ENCODE measurements around the gene AGFG1.

AGFG1 gene

DNA sequence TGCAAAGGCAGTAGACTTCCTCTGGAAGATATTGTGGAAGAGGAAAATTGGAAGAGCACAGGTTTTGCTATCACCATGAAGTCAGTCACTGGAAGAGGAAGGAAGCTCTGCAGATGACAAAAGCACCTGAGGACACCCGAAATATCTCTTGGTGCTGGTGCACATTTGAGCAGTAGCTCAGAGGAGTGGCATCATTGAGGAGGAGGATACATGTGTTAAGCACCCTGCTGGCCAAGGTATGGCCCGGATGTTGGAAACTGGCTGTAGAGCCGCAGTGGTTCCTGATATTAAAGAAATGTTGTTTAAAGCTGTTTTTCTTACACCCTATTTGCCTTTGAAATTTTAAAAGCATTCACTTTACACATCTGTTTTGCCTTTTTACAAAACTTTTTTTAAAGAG is 94.1 kb downstream of the AGFG1 start:
- Histone ChIP-seq H3K9me3 (no peaks in the 10 kb centered on the region), H3K4me1 (ENCODE audit: control insufficient read depth in 1 of 2, insufficient read depth in 1 of 2, low read depth in 1 of 2, low read length in 1 of 2) (no peaks in the 10 kb centered on the region), H3K27me3 (no peaks in the 10 kb centered on the region), H3K27ac (peak overlapping the region; percentile 26), H3K4me3 (ENCODE audit: low read depth in 1 of 2, low read length in 1 of 2) (no peak overlapping the region), H3K36me3 (peaks cover 7% of the 10 kb centered on the region)
- no peak for TF ChIP-seq CTCF (IDR thresholded peaks at IDR 0.05)

DNA sequence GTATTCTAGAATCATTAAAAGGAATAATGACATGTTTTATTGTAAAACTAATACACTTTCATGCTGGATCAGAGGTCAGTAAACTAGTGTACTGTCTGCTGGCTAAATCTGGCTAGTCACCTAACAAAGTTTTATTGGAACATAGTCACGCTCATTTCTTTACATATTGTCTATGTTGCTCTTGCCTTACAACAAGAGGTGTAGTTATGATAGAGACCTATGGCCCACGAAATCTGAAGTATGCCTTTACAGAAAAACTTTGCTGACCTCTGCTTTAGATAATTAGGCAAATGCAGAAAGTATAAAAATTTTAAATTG is 96.9 kb downstream of the AGFG1 start:
- H3K27me3 ChIP-seq: peaks cover 8% of the 10 kb centered on the region
- H3K4me1 ChIP-seq (ENCODE audit: control insufficient read depth in 1 of 2, insufficient read depth in 1 of 2, low read depth in 1 of 2, low read length in 1 of 2): no peaks in the 10 kb centered on the region
- TF ChIP-seq CTCF (IDR thresholded peaks at IDR 0.05): no peak
- H3K9me3 ChIP-seq: no peaks in the 10 kb centered on the region
- H3K4me3 ChIP-seq (ENCODE audit: low read depth in 1 of 2, low read length in 1 of 2): no peak overlapping the region
- H3K27ac ChIP-seq: no peak overlapping the region
- peaks cover 7% of the 10 kb centered on the region for H3K36me3 ChIP-seq

GRCh38 chr2:227570615-227571014 is 98.7 kb downstream of the AGFG1 start:
- H3K9me3 ChIP-seq: no peaks in the 10 kb centered on the region
- H3K4me1 ChIP-seq (ENCODE audit: control insufficient read depth in 1 of 2, insufficient read depth in 1 of 2, low read depth in 1 of 2, low read length in 1 of 2): no peaks in the 10 kb centered on the region
- H3K36me3 ChIP-seq: no peaks in the 10 kb centered on the region
- TF ChIP-seq CTCF (IDR thresholded peaks at IDR 0.05): no peak
- H3K4me3 ChIP-seq (ENCODE audit: low read depth in 1 of 2, low read length in 1 of 2): no peak overlapping the region
- H3K27me3 ChIP-seq: peaks cover 13% of the 10 kb centered on the region
- no peak overlapping the region for H3K27ac ChIP-seq

GRCh38 chr2:227576110-227576509 is 104.2 kb downstream of the AGFG1 start:
- no peaks in the 10 kb centered on the region for H3K9me3 ChIP-seq
- no peak overlapping the region for H3K4me3 ChIP-seq (ENCODE audit: low read depth in 1 of 2, low read length in 1 of 2)
- no peaks in the 10 kb centered on the region for H3K36me3 ChIP-seq
- no peak for TF ChIP-seq CTCF (IDR thresholded peaks at IDR 0.05)
- H3K27me3 ChIP-seq: peaks cover 23% of the 10 kb centered on the region
- no peak overlapping the region for H3K27ac ChIP-seq
- H3K4me1 ChIP-seq (ENCODE audit: control insufficient read depth in 1 of 2, insufficient read depth in 1 of 2, low read depth in 1 of 2, low read length in 1 of 2): no peaks in the 10 kb centered on the region

GRCh38 chr2:227576812-227577211 is 104.9 kb downstream of the AGFG1 start:
- Histone ChIP-seq H3K4me3 (ENCODE audit: low read depth in 1 of 2, low read length in 1 of 2) (no peak overlapping the region), H3K4me1 (ENCODE audit: control insufficient read depth in 1 of 2, insufficient read depth in 1 of 2, low read depth in 1 of 2, low read length in 1 of 2) (no peaks in the 10 kb centered on the region), H3K36me3 (no peaks in the 10 kb centered on the region), H3K9me3 (no peaks in the 10 kb centered on the region), H3K27me3 (peaks cover 23% of the 10 kb centered on the region), H3K27ac (no peak overlapping the region)
- TF ChIP-seq CTCF (IDR thresholded peaks at IDR 0.05): no peak

DNA sequence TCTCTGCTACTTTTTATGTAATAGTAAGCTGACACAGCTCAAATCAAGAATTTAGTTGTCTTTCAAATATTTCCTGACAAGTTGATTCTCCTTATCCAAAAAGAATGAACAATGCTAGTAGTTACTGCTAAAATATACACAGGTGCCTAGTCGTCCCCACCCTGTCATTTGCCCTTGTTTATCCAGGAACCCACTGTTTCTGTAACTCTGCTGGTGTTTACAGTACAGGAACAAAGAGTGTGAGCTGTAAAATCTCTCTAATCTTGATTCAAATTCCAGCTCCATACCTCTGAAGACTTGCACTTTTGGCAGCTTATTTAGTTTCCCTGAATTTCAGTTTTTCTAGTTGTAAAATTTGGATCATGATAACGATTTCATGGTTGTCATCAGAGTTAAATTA is 105.6 kb downstream of the AGFG1 start:
- H3K27ac ChIP-seq: no peak overlapping the region

More for the DNA sequence above, 105.6 kb downstream of the AGFG1 start:
- no peaks in the 10 kb centered on the region for H3K9me3 ChIP-seq
- no peak for TF ChIP-seq CTCF (IDR thresholded peaks at IDR 0.05)
- no peaks in the 10 kb centered on the region for H3K36me3 ChIP-seq
- H3K4me3 ChIP-seq (ENCODE audit: low read depth in 1 of 2, low read length in 1 of 2): no peak overlapping the region
- H3K27me3 ChIP-seq: peaks cover 23% of the 10 kb centered on the region
- H3K4me1 ChIP-seq (ENCODE audit: control insufficient read depth in 1 of 2, insufficient read depth in 1 of 2, low read depth in 1 of 2, low read length in 1 of 2): no peaks in the 10 kb centered on the region

Measured in neutrophil (primary cell).